Measurements from ENCODE around the gene CLOCK.

DNA sequence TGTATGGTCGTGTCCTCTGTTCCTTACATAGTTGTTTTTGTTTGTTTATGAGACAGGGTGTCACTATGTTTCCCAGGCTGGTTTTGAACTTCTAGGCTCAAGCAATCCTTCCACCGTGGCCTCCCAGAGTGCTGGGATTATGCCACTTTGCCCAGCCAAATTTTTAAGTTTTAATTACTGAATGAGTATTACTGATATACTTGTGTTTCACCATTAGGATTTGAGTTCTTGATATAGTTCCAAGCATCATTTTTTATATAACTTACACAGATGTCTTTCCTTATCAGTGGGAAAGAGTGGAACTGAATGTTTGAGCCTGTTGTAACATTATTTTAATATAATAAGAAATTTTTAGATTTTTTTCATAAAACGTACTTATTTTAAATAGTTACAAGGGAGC is 130.5 kb downstream of the CLOCK start:
- TF ChIP-seq, protein P1, sequence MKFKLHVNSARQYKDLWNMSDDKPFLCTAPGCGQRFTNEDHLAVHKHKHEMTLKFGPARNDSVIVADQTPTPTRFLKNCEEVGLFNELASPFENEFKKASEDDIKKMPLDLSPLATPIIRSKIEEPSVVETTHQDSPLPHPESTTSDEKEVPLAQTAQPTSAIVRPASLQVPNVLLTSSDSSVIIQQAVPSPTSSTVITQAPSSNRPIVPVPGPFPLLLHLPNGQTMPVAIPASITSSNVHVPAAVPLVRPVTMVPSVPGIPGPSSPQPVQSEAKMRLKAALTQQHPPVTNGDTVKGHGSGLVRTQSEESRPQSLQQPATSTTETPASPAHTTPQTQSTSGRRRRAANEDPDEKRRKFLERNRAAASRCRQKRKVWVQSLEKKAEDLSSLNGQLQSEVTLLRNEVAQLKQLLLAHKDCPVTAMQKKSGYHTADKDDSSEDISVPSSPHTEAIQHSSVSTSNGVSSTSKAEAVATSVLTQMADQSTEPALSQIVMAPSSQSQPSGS (IDR thresholded peaks at IDR 0.05; ENCODE audit: low read length) = no peak
- TF ChIP-seq, protein P2, sequence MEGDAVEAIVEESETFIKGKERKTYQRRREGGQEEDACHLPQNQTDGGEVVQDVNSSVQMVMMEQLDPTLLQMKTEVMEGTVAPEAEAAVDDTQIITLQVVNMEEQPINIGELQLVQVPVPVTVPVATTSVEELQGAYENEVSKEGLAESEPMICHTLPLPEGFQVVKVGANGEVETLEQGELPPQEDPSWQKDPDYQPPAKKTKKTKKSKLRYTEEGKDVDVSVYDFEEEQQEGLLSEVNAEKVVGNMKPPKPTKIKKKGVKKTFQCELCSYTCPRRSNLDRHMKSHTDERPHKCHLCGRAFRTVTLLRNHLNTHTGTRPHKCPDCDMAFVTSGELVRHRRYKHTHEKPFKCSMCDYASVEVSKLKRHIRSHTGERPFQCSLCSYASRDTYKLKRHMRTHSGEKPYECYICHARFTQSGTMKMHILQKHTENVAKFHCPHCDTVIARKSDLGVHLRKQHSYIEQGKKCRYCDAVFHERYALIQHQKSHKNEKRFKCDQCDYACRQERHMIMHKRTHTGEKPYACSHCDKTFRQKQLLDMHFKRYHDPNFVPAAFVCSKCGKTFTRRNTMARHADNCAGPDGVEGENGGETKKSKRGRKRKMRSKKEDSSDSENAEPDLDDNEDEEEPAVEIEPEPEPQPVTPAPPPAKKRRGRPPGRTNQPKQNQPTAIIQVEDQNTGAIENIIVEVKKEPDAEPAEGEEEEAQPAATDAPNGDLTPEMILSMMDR (IDR thresholded peaks at IDR 0.05; ENCODE audit: control extremely low read depth in 1 of 3, insufficient read depth in 1 of 3, low read depth in 1 of 3, low read length in 3 of 3) = no peak
- TF ChIP-seq RXRA (IDR thresholded peaks at IDR 0.05; ENCODE audit: insufficient read depth, low read depth, low read length) (no peak), MAFK (IDR thresholded peaks at IDR 0.05; ENCODE audit: low read depth, low read length) (no peak), TAF1 (IDR thresholded peaks at IDR 0.05; ENCODE audit: low read depth, low read length) (no peak), RFX5 (IDR thresholded peaks at IDR 0.05; ENCODE audit: borderline replicate concordance, low read depth, low read length) (no peak), SP1 (IDR thresholded peaks at IDR 0.05; ENCODE audit: low read depth, low read length) (no peak), GABPA (IDR thresholded peaks at IDR 0.05; ENCODE audit: borderline replicate concordance, insufficient read depth, low read length) (no peak), JUND (IDR thresholded peaks at IDR 0.05; ENCODE audit: low read length) (no peak), HDAC6 (IDR thresholded peaks at IDR 0.05; ENCODE audit: low read depth, low read length) (no peak), BRCA1 (IDR thresholded peaks at IDR 0.05; ENCODE audit: low read depth, low read length) (no peak), EP300 (IDR thresholded peaks at IDR 0.05; ENCODE audit: borderline replicate concordance in 1 of 2, low read depth in 2 of 2, low read length in 2 of 2) (no peak)
- TF ChIP-seq, protein P3, sequence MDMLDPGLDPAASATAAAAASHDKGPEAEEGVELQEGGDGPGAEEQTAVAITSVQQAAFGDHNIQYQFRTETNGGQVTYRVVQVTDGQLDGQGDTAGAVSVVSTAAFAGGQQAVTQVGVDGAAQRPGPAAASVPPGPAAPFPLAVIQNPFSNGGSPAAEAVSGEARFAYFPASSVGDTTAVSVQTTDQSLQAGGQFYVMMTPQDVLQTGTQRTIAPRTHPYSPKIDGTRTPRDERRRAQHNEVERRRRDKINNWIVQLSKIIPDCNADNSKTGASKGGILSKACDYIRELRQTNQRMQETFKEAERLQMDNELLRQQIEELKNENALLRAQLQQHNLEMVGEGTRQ (IDR thresholded peaks at IDR 0.05; ENCODE audit: low read length) = no peak

All from H1 (cell line).